Measurements from ENCODE around the gene ARHGAP29.

DNA sequence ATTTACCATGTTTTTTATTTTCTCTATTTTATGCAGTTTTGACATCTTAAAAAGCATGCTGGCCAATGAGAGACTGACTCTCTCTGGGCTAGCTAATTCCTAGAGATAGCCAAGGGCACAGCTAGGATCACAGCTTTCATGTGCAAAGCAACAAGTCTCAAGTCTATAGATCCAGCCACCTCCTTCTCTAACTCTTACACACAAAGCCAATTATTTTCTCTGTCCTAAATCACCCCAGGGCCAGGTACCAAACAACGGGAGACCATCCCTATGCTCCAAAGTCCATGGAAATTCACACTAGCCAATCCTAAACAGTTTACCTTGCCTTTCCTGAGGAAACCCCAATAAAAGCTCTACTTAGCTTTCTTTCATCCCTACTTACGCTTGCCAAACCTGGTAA, 38.0 kb downstream of the ARHGAP29 start:
- TF ChIP-seq ZNF266 (tag by site-specific recombination; IDR thresholded peaks at IDR 0.05; ENCODE audit: low read depth): no peak
- TF ChIP-seq, protein P1, sequence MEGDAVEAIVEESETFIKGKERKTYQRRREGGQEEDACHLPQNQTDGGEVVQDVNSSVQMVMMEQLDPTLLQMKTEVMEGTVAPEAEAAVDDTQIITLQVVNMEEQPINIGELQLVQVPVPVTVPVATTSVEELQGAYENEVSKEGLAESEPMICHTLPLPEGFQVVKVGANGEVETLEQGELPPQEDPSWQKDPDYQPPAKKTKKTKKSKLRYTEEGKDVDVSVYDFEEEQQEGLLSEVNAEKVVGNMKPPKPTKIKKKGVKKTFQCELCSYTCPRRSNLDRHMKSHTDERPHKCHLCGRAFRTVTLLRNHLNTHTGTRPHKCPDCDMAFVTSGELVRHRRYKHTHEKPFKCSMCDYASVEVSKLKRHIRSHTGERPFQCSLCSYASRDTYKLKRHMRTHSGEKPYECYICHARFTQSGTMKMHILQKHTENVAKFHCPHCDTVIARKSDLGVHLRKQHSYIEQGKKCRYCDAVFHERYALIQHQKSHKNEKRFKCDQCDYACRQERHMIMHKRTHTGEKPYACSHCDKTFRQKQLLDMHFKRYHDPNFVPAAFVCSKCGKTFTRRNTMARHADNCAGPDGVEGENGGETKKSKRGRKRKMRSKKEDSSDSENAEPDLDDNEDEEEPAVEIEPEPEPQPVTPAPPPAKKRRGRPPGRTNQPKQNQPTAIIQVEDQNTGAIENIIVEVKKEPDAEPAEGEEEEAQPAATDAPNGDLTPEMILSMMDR (tag by site-specific recombination; IDR thresholded peaks at IDR 0.05): no peak
- TF ChIP-seq, protein P2, sequence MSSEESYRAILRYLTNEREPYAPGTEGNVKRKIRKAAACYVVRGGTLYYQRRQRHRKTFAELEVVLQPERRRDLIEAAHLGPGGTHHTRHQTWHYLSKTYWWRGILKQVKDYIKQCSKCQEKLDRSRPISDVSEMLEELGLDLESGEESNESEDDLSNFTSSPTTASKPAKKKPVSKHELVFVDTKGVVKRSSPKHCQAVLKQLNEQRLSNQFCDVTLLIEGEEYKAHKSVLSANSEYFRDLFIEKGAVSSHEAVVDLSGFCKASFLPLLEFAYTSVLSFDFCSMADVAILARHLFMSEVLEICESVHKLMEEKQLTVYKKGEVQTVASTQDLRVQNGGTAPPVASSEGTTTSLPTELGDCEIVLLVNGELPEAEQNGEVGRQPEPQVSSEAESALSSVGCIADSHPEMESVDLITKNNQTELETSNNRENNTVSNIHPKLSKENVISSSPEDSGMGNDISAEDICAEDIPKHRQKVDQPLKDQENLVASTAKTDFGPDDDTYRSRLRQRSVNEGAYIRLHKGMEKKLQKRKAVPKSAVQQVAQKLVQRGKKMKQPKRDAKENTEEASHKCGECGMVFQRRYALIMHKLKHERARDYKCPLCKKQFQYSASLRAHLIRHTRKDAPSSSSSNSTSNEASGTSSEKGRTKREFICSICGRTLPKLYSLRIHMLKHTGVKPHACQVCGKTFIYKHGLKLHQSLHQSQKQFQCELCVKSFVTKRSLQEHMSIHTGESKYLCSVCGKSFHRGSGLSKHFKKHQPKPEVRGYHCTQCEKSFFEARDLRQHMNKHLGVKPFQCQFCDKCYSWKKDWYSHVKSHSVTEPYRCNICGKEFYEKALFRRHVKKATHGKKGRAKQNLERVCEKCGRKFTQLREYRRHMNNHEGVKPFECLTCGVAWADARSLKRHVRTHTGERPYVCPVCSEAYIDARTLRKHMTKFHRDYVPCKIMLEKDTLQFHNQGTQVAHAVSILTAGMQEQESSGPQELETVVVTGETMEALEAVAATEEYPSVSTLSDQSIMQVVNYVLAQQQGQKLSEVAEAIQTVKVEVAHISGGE (tag by site-specific recombination; conservative IDR thresholded peaks at IDR 0.05; ENCODE audit: low read depth): no peak

Measured in HEK293 (cell line).